ENCODE data around the gene PHETA2. TPM values are rescaled to one million over a fixed set of nuclear protein-coding genes. Genes with fewer than 3 reads are reported as not detected.

PHETA2 gene
- 10 to 100 TPM; 16.8 to 39.7 (median 18.7) TPM for total RNA-seq

- no peaks in the 10 kb centered on the region for H3K36me3 ChIP-seq
- TF ChIP-seq POLR2A (IDR thresholded peaks at IDR 0.05) (peak; percentile 6 to 39), CTCF (IDR thresholded peaks at IDR 0.05) (peak in 3 of 4 experiments; percentile 22 to 55 (median 44))
- peak; percentile 59 to 62 for DNase-seq
- no peaks in the 10 kb centered on the region for H3K27me3 ChIP-seq
- H3K4me3 ChIP-seq: peak within 1 kb of the TSS; percentile 49 to 71
- no peaks in the 10 kb centered on the region for H3K9me3 ChIP-seq
- H3K4me1 ChIP-seq: peaks cover 11 to 24% of the 10 kb centered on the region in 2 donors
- H3K27ac ChIP-seq: peak within 1 kb of the TSS; percentile 93 to 94
- intact Hi-C loops (cut with DNase I; ENCODE audit: low total_unique reads): no loop called here
These were observed at the start of gene PHETA2 for GRCh38 chr22:42074132-42074811. Gene PHETA2 (plus strand): TSS chr22:42074248. CDS start chr22:42077294, 3,046 bp downstream.

- intact Hi-C loops (cut with DNase I; ENCODE audit: low total_unique reads): no loop called here
- Histone ChIP-seq H3K27ac (no peak overlapping the region), H3K27me3 (no peaks in the 10 kb centered on the region), H3K4me1 (no peaks in the 10 kb centered on the region), H3K4me3 (no peak overlapping the region), H3K36me3 (no peaks in the 10 kb centered on the region), H3K9me3 (no peaks in the 10 kb centered on the region)
- TF ChIP-seq CTCF (IDR thresholded peaks at IDR 0.05) (no peak), POLR2A (IDR thresholded peaks at IDR 0.05) (no peak)
- DNase-seq: no peak
These were observed 48.6 kb upstream of the PHETA2 start for GRCh38 chr22:42025421-42025820.

- intact Hi-C loops (cut with DNase I; ENCODE audit: low total_unique reads): no loop called here
- no peak overlapping the region for H3K27ac ChIP-seq
These were observed 47.3 kb upstream of the PHETA2 start for GRCh38 chr22:42026705-42027104.

GRCh38 chr22:42033263-42034181 lies 40.5 kb upstream of the PHETA2 start:
- H3K36me3 ChIP-seq: no peaks in the 10 kb centered on the region
- no peak for DNase-seq
- TF ChIP-seq CTCF (IDR thresholded peaks at IDR 0.05): no peak
- TF ChIP-seq POLR2A (IDR thresholded peaks at IDR 0.05): no peak

More at GRCh38 chr22:42026705-42027104, 47.3 kb upstream of the PHETA2 start:
- H3K9me3 ChIP-seq: no peaks in the 10 kb centered on the region
- TF ChIP-seq CTCF (IDR thresholded peaks at IDR 0.05) (no peak), POLR2A (IDR thresholded peaks at IDR 0.05) (no peak)
- H3K36me3 ChIP-seq: no peaks in the 10 kb centered on the region
- H3K4me1 ChIP-seq: no peaks in the 10 kb centered on the region
- DNase-seq: no peak
- no peak overlapping the region for H3K4me3 ChIP-seq
- H3K27me3 ChIP-seq: no peaks in the 10 kb centered on the region

GRCh38 chr22:42035256-42035655 lies 38.8 kb upstream of the PHETA2 start:
- H3K4me3 ChIP-seq: no peak overlapping the region
- intact Hi-C loops (cut with DNase I; ENCODE audit: low total_unique reads): no loop called here
- H3K36me3 ChIP-seq: no peaks in the 10 kb centered on the region
- H3K27me3 ChIP-seq: no peaks in the 10 kb centered on the region
- no peak for TF ChIP-seq CTCF (IDR thresholded peaks at IDR 0.05)
- TF ChIP-seq POLR2A (IDR thresholded peaks at IDR 0.05): no peak
- no peak overlapping the region for H3K27ac ChIP-seq
- no peak for DNase-seq
- H3K9me3 ChIP-seq: no peaks in the 10 kb centered on the region
- no peaks in the 10 kb centered on the region for H3K4me1 ChIP-seq

More at GRCh38 chr22:42033263-42034181, 40.5 kb upstream of the PHETA2 start:
- Histone ChIP-seq H3K4me1 (no peaks in the 10 kb centered on the region), H3K9me3 (no peaks in the 10 kb centered on the region), H3K27me3 (no peaks in the 10 kb centered on the region), H3K4me3 (no peak overlapping the region), H3K27ac (no peak overlapping the region)
- intact Hi-C loops (cut with DNase I; ENCODE audit: low total_unique reads): no loop called here
